Natural killer cell (primary cell): ENCODE results near the gene CST5. TPM values are rescaled to one million over a fixed set of nuclear protein-coding genes. Genes with fewer than 3 reads are reported as not detected.

Source experiments
- ATAC-seq, 3 donors: fragments of 150-1000 bp in 2 of 3; fragments of 200-7000 bp in 1 of 3; cut with Tn5 transposase; 1 replicate in 1 of 3; 2 replicates in 2 of 3; pipeline ENCODE4 v1.10.0; 2021; ENCODE audit warnings: mild to moderate bottlenecking in 2 of 3, moderate library complexity in 2 of 3
- DNase-seq, 2 donors: peaks; one replicate each; pipeline versions ENCODE4 v3.0.0 to v3.0.0-alpha.2; 2013 to 2021; ENCODE audit warnings: mixed read lengths in 1 of 2
- H3K27ac ChIP-seq: one replicate; pipeline ENCODE4 v1.5.1; 2013; ENCODE audit warnings: mild to moderate bottlenecking, low read length
- H3K27me3 ChIP-seq: one replicate; pipeline ENCODE4 v1.6.1; 2013; ENCODE audit warnings: low read length; ENCODE audit not compliant: control insufficient read depth, insufficient read depth
- H3K36me3 ChIP-seq: one replicate; pipeline ENCODE4 v1.6.1; 2013; ENCODE audit warnings: low read length; ENCODE audit not compliant: control insufficient read depth, insufficient read depth
- H3K4me1 ChIP-seq: one replicate; pipeline ENCODE4 v1.6.1; 2013; ENCODE audit warnings: low read length; ENCODE audit not compliant: control insufficient read depth, insufficient read depth
- H3K4me3 ChIP-seq: one replicate; pipeline ENCODE4 v1.5.1; 2013; ENCODE audit warnings: low read length
- H3K9me3 ChIP-seq: one replicate; pipeline ENCODE4 v1.6.1; 2013; ENCODE audit warnings: low read length; ENCODE audit not compliant: control insufficient read depth, insufficient read depth
- H3K27ac Mint-ChIP-seq, 2 donors: one replicate each; pipeline ENCODE4 v1.8.0; 2022; ENCODE audit warnings: mild to moderate bottlenecking in 2 of 2, mixed read lengths in 2 of 2, moderate library complexity in 1 of 2
- H3K27me3 Mint-ChIP-seq, 2 donors: one replicate each; pipeline ENCODE4 v1.8.0; 2022; ENCODE audit warnings: low read depth in 2 of 2, mixed read lengths in 2 of 2
- H3K36me3 Mint-ChIP-seq: one replicate; pipeline ENCODE4 v1.8.0; 2022; ENCODE audit warnings: mixed read lengths
- H3K4me1 Mint-ChIP-seq, 2 donors: one replicate each; pipeline ENCODE4 v1.8.0; 2022; ENCODE audit warnings: mixed read lengths in 2 of 2
- H3K4me3 Mint-ChIP-seq: one replicate; pipeline ENCODE4 v1.8.0; 2022; ENCODE audit warnings: mild to moderate bottlenecking, moderate library complexity, mixed read lengths
- H3K9me3 Mint-ChIP-seq, 2 donors: one replicate each; pipeline ENCODE4 v1.8.0; 2022; ENCODE audit warnings: mixed read lengths in 2 of 2
- WGBS: methylation state at CpG from one replicate; pipeline ENCODE4 v1.1.7; 2013; ENCODE audit warnings: missing lambda C conversion rate; ENCODE audit not compliant: insufficient coverage; 5-methylcytosine and 5-hydroxymethylcytosine counted together
- intact Hi-C: fragments of 100-400 bp; cut with micrococcal nuclease; formaldehyde crosslinking; loops from one replicate; pipeline ENCODE4 v1.14.2; 2022
- total RNA-seq, 4 donors: library from RNA; stranded (reverse); fragments of 120-200 nt in 1 of 4; gene quantifications; one replicate each; pipeline versions ENCODE4 v1.2.3 to v1.2.4, GENCODE V29; 2013 to 2022
- TF ChIP-seq, protein P1 (sequence below): fragments of 200-600 bp; IDR thresholded peaks from one replicate; pipeline ENCODE4 v1.8.0; 2022; ENCODE audit warnings: antibody characterized with exemption

Gene CST5
- total RNA-seq, 3 donors from 2014 or later (not counting 1 experiment from before 2014, with no cell fraction given), result not detected

DNA sequence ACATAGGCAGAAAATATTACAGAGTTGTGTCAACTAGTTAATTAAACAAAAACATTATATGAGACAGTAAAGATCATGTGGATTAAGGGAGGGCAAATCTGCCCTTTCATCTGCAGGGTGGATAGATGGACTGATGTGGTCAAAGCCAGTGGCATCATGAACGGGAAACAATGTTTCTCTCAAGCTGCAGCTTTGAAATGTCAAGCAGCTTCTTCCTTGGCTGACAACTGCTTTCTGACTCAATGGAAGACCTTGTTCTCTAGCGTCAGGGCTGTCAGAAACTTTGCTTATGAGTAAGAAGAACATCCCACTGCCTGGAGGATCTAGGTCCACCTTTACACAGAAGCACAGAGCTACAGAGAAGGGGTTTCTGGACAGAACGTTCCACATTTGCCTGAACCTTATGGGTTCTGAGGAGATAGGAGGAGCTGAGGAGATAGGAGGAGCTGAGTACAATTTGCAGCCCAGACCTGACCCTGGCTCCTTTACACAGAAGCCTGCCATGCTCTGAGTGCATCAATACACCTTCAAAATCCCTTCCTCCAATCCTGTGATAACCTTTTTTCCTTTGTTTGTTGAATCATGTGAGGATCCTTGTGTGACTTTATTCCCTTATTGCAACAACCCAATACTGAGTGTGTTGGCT is 6.1 kb downstream of the CST5 start:
- 17% methylated on average over 3 of the region's 3 CpGs for WGBS
- H3K36me3 Mint-ChIP-seq, result no peaks in the 10 kb centered on the region
- Histone ChIP-seq H3K4me3 (no peak overlapping the region), H3K27me3 (no peaks in the 10 kb centered on the region), H3K9me3 (no peaks in the 10 kb centered on the region), H3K27ac (no peak overlapping the region), H3K4me1 (no peaks in the 10 kb centered on the region), H3K36me3 (no peaks in the 10 kb centered on the region)
- no peaks in the 10 kb centered on the region for H3K9me3 Mint-ChIP-seq
- TF ChIP-seq, protein P1, sequence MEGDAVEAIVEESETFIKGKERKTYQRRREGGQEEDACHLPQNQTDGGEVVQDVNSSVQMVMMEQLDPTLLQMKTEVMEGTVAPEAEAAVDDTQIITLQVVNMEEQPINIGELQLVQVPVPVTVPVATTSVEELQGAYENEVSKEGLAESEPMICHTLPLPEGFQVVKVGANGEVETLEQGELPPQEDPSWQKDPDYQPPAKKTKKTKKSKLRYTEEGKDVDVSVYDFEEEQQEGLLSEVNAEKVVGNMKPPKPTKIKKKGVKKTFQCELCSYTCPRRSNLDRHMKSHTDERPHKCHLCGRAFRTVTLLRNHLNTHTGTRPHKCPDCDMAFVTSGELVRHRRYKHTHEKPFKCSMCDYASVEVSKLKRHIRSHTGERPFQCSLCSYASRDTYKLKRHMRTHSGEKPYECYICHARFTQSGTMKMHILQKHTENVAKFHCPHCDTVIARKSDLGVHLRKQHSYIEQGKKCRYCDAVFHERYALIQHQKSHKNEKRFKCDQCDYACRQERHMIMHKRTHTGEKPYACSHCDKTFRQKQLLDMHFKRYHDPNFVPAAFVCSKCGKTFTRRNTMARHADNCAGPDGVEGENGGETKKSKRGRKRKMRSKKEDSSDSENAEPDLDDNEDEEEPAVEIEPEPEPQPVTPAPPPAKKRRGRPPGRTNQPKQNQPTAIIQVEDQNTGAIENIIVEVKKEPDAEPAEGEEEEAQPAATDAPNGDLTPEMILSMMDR, result no peak
- H3K27ac Mint-ChIP-seq, result no peak overlapping the region
- no peaks in the 10 kb centered on the region for H3K4me1 Mint-ChIP-seq
- intact Hi-C loops, result no loop called here
- no peak overlapping the region for H3K4me3 Mint-ChIP-seq
- H3K27me3 Mint-ChIP-seq, result peaks cover 18 to 47% of the 10 kb centered on the region in 2 donors
- DNase-seq (peak in 1 of 2 donors; percentile 33), ATAC-seq (no peak)

DNA sequence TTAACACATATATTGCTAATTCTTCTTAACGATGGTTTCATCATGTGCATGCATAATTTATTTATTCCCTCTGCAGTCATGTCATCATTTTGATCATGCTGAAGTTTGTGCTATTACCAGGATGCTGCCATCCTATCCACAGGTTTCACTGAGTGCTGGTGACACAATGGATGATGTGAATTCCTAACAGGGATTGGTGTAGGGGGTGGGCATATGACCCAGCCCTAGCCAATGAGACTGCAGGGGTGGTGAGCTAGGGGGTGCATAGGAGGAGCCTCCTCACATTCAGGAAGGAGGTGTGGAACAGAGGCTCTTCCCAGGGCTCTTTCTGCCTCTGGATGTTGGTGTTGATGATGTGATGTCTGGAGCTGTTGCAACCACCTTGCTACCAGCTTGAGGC is 7.5 kb downstream of the CST5 start:
- H3K27me3 ChIP-seq, result no peaks in the 10 kb centered on the region
- no peak overlapping the region for H3K4me3 Mint-ChIP-seq
- no peak for DNase-seq
- no peak overlapping the region for H3K27ac Mint-ChIP-seq
- no peak overlapping the region for H3K27ac ChIP-seq
- H3K9me3 ChIP-seq, result no peaks in the 10 kb centered on the region
- intact Hi-C loops, result no loop called here
- no peak overlapping the region for H3K4me3 ChIP-seq
- no peaks in the 10 kb centered on the region for H3K9me3 Mint-ChIP-seq
- TF ChIP-seq, protein P1, result no peak
- no peaks in the 10 kb centered on the region for H3K36me3 Mint-ChIP-seq
- no peaks in the 10 kb centered on the region for H3K36me3 ChIP-seq
- peaks cover 24 to 59% of the 10 kb centered on the region in 2 donors for H3K27me3 Mint-ChIP-seq
- no peaks in the 10 kb centered on the region for H3K4me1 ChIP-seq
- no peak for ATAC-seq
- 88% methylated on average over 1 of the region's 1 CpG for WGBS
- H3K4me1 Mint-ChIP-seq, result no peaks in the 10 kb centered on the region

GRCh38 chr20:23870461-23870860 is 9.1 kb downstream of the CST5 start:
- TF ChIP-seq, protein P1, result no peak
- H3K27me3 Mint-ChIP-seq, result peaks cover 31 to 75% of the 10 kb centered on the region in 2 donors
- no peak overlapping the region for H3K27ac Mint-ChIP-seq
- no peaks in the 10 kb centered on the region for H3K4me1 Mint-ChIP-seq
- intact Hi-C loops, result no loop called here
- H3K27me3 ChIP-seq, result no peaks in the 10 kb centered on the region
- DNase-seq, result no peak
- no peak overlapping the region for H3K4me3 ChIP-seq
- no peaks in the 10 kb centered on the region for H3K9me3 ChIP-seq
- no peaks in the 10 kb centered on the region for H3K9me3 Mint-ChIP-seq
- WGBS, result 76% methylated on average over 4 of the region's 4 CpGs
- H3K36me3 ChIP-seq, result no peaks in the 10 kb centered on the region
- no peaks in the 10 kb centered on the region for H3K4me1 ChIP-seq
- no peak overlapping the region for H3K4me3 Mint-ChIP-seq
- H3K36me3 Mint-ChIP-seq, result no peaks in the 10 kb centered on the region
- ATAC-seq, result no peak
- no peak overlapping the region for H3K27ac ChIP-seq

DNA sequence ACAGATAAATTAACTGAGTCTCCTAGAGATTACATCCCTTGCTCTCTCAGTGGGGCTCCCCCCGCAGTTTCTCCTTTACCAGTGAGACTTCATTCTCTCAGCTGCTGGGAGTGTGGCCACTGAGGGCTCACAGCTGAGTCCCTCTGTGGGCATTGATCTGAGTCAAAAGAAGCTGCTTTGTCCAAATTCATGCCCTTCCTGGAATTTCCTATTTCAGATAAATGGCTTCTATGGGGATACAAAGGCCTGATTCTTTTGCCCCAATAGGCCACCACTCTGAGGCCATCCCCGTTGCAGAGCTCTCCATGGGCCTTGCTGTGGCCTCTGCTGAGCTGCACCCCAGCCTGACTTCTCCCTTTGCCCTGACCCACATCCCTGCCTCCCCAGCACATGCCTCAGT is 10.0 kb downstream of the CST5 start:
- Mint-ChIP-seq H3K27me3 (peaks cover 31 to 76% of the 10 kb centered on the region in 2 donors), H3K4me1 (no peaks in the 10 kb centered on the region), H3K9me3 (no peaks in the 10 kb centered on the region), H3K36me3 (no peaks in the 10 kb centered on the region), H3K27ac (no peak overlapping the region), H3K4me3 (no peak overlapping the region)
- no peaks in the 10 kb centered on the region for H3K9me3 ChIP-seq
- H3K36me3 ChIP-seq, result no peaks in the 10 kb centered on the region
- DNase-seq, result no peak
- 78% methylated on average over 2 of the region's 2 CpGs for WGBS
- TF ChIP-seq, protein P1, result no peak
- no peaks in the 10 kb centered on the region for H3K27me3 ChIP-seq
- H3K27ac ChIP-seq, result no peak overlapping the region
- intact Hi-C loops, result no loop called here
- no peak for ATAC-seq
- H3K4me1 ChIP-seq, result no peaks in the 10 kb centered on the region
- no peak overlapping the region for H3K4me3 ChIP-seq
